WTC11 (cell line): ENCODE results near the gene HAUS2. TPM values are rescaled to one million over a fixed set of nuclear protein-coding genes. Genes with fewer than 3 reads are reported as not detected.

Source experiments
- ATAC-seq: fragments of 200-7000 bp; cut with Tn5 transposase; 2 replicates; pipeline ENCODE4 v1.10.0; 2021; ENCODE audit warnings: mild to moderate bottlenecking, moderate library complexity
- CTCF ChIA-PET: fragments of 300-600 bp; sonication (Branson Sonifier 250); formaldehyde crosslinking; loops from one replicate; lab custom pipeline; 2021; ENCODE audit warnings: antibody characterized with exemption; lab: Charles Lee
- POLR2A ChIA-PET: fragments of 350-600 bp; sonication (Branson Sonifier 250); formaldehyde crosslinking; loops from one replicate; lab custom pipeline; 2021; ENCODE audit warnings: antibody characterized with exemption; lab: Charles Lee
- DNase-seq: peaks from one replicate; pipeline ENCODE4 v3.0.0; 2021; ENCODE audit warnings: low spot score
- H3K27ac Mint-ChIP-seq: 2 replicates; pipeline ENCODE4 v1.8.0; 2021; ENCODE audit warnings: mixed read lengths
- H3K27me3 Mint-ChIP-seq: 2 replicates; pipeline ENCODE4 v1.8.0; 2021; ENCODE audit warnings: low read depth, mild to moderate bottlenecking, moderate library complexity, mixed read lengths
- H3K36me3 Mint-ChIP-seq: 2 replicates; pipeline ENCODE4 v1.8.0; 2021; ENCODE audit warnings: mixed read lengths
- H3K4me1 Mint-ChIP-seq: 2 replicates; pipeline ENCODE4 v1.8.0; 2022; ENCODE audit warnings: mixed read lengths
- H3K4me3 Mint-ChIP-seq: 2 replicates; pipeline ENCODE4 v1.8.0; 2021; ENCODE audit warnings: mild to moderate bottlenecking, moderate library complexity, mixed read lengths
- H3K9me3 Mint-ChIP-seq: 2 replicates; pipeline ENCODE4 v1.8.0; 2021; ENCODE audit warnings: mixed read lengths
- CDX4 ChIP-seq: fragments of 250-450 bp; sonication (Bioruptor Pico); IDR thresholded peaks from 2 replicates; pipeline ENCODE4 v1.9.0; 2021; ENCODE audit warnings: moderate library complexity, mild to moderate bottlenecking, inconsistent platforms, borderline replicate concordance
- ELF4 ChIP-seq: sonication (generic); formaldehyde crosslinking; IDR thresholded peaks from 2 replicates; pipeline ENCODE4 v1.8.1; 2022; ENCODE audit warnings: low read depth, mild to moderate bottlenecking, moderate library complexity, missing genetic modification reagents
- FOXK1 ChIP-seq: sonication (generic); formaldehyde crosslinking; IDR thresholded peaks from 2 replicates; pipeline ENCODE4 v1.8.0; 2022; ENCODE audit warnings: mild to moderate bottlenecking, moderate library complexity, missing genetic modification reagents
- HMGA2 ChIP-seq: fragments of 250-450 bp; sonication (Bioruptor Pico); IDR thresholded peaks from 2 replicates; pipeline ENCODE4 v1.4.0; 2021; ENCODE audit warnings: mild to moderate bottlenecking, moderate library complexity
- IRF1 ChIP-seq: sonication (generic); formaldehyde crosslinking; IDR thresholded peaks from 2 replicates; pipeline ENCODE4 v1.8.0; 2023; ENCODE audit warnings: missing genetic modification reagents
- JAZF1 ChIP-seq: fragments of 250-450 bp; sonication (Bioruptor Pico); IDR thresholded peaks from 2 replicates; pipeline ENCODE4 v1.9.0; 2021; ENCODE audit warnings: moderate library complexity, mild to moderate bottlenecking, inconsistent platforms
- JUN ChIP-seq: sonication (generic); formaldehyde crosslinking; IDR thresholded peaks from 2 replicates; pipeline ENCODE4 v1.8.0; 2023; ENCODE audit warnings: mild to moderate bottlenecking, missing genetic modification reagents
- NFYB ChIP-seq: sonication (generic); formaldehyde crosslinking; conservative IDR thresholded peaks from 2 replicates; pipeline ENCODE4 v1.8.0; 2022; ENCODE audit warnings: low read depth, missing genetic modification reagents
- OVOL2 ChIP-seq: fragments of 250-450 bp; sonication (Bioruptor Pico); IDR thresholded peaks from 2 replicates; pipeline ENCODE4 v1.9.0; 2021; ENCODE audit warnings: mild to moderate bottlenecking, borderline replicate concordance
- SMAD4 ChIP-seq: sonication (generic); formaldehyde crosslinking; IDR thresholded peaks from 2 replicates; pipeline ENCODE4 v1.8.0; 2022; ENCODE audit warnings: mild to moderate bottlenecking, missing genetic modification reagents
- TCF7 ChIP-seq: sonication (generic); formaldehyde crosslinking; IDR thresholded peaks from 2 replicates; pipeline ENCODE4 v1.8.0; 2022; ENCODE audit warnings: mild to moderate bottlenecking, low read depth, missing genetic modification reagents, moderate library complexity
- TEAD1 ChIP-seq: sonication (generic); formaldehyde crosslinking; IDR thresholded peaks from 2 replicates; pipeline ENCODE4 v1.8.0; 2022; ENCODE audit warnings: mild to moderate bottlenecking, missing genetic modification reagents
- ZNF138 ChIP-seq: sonication (generic); formaldehyde crosslinking; conservative IDR thresholded peaks from 2 replicates; pipeline ENCODE4 v1.8.1; 2022; ENCODE audit warnings: mild to moderate bottlenecking, moderate library complexity, missing genetic modification reagents
- ZNF263 ChIP-seq: sonication (generic); formaldehyde crosslinking; IDR thresholded peaks from 2 replicates; pipeline ENCODE4 v1.8.1; 2022; ENCODE audit warnings: low read depth, mild to moderate bottlenecking, moderate library complexity, missing genetic modification reagents
- ZNF396 ChIP-seq: fragments of 250-450 bp; sonication (Bioruptor Pico); IDR thresholded peaks from 2 replicates; pipeline ENCODE4 v1.8.0; 2021; ENCODE audit warnings: mild to moderate bottlenecking, moderate library complexity, borderline replicate concordance
- ZNF416 ChIP-seq: fragments of 250-450 bp; sonication (Bioruptor Pico); IDR thresholded peaks from 2 replicates; pipeline ENCODE4 v1.9.0; 2021; ENCODE audit warnings: mild to moderate bottlenecking, inconsistent platforms
- ZNF512 ChIP-seq: sonication (generic); formaldehyde crosslinking; IDR thresholded peaks from 2 replicates; pipeline ENCODE4 v1.8.1; 2022; ENCODE audit warnings: missing genetic modification reagents, borderline replicate concordance
- ZNF532 ChIP-seq: fragments of 250-450 bp; sonication (Bioruptor Pico); IDR thresholded peaks from 2 replicates; pipeline ENCODE4 v1.9.0; 2021; ENCODE audit warnings: mild to moderate bottlenecking, borderline replicate concordance
- total RNA-seq: library from RNA; stranded (reverse); gene quantifications from 3 replicates; pipeline ENCODE4 v1.2.3, GENCODE V29; 2021
- TF ChIP-seq, protein P1 (sequence below): sonication (generic); formaldehyde crosslinking; IDR thresholded peaks from 2 replicates; pipeline ENCODE4 v1.8.1; 2022; ENCODE audit warnings: low read depth, mild to moderate bottlenecking, moderate library complexity, missing genetic modification reagents, borderline replicate concordance
- TF ChIP-seq, protein P2 (sequence below): sonication (generic); formaldehyde crosslinking; IDR thresholded peaks from 2 replicates; pipeline ENCODE4 v1.8.0; 2022; ENCODE audit warnings: missing genetic modification reagents
- TF ChIP-seq, protein P3 (sequence below): sonication (generic); formaldehyde crosslinking; IDR thresholded peaks from 2 replicates; pipeline ENCODE4 v1.8.0; 2022; ENCODE audit warnings: mild to moderate bottlenecking, missing genetic modification reagents
- TF ChIP-seq, protein P4 (sequence below): sonication (generic); formaldehyde crosslinking; conservative IDR thresholded peaks from 2 replicates; pipeline ENCODE4 v1.8.1; 2022; ENCODE audit warnings: mild to moderate bottlenecking, missing genetic modification reagents

The HAUS2 gene
- total RNA-seq, 1 experiment from 2014 or later = 17.9 TPM

DNA sequence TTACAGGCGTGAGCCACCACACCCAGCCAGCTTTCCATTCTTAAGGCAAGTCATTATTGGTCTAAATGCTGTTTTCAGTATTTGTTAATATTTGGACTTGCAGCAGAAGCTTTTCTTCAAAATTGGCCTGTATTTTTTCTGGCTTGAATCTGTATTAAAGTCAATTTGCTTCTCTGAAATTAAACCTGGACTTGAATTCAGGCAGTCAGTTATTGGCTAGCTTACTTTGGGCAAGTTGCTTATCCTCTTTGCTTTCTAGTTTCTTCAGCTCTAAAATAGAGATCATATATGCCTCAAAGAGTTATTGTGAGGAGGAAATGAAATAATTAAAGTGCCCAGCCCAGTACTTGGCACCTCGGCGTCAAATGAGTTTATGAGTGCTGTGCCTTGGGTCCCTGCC lies 44.1 kb downstream of the HAUS2 start (continued):
- no peak for TF ChIP-seq ZNF396 (CRISPR knock-in tag)
- no peak for TF ChIP-seq IRF1 (CRISPR knock-in tag)
- TF ChIP-seq, protein P1, sequence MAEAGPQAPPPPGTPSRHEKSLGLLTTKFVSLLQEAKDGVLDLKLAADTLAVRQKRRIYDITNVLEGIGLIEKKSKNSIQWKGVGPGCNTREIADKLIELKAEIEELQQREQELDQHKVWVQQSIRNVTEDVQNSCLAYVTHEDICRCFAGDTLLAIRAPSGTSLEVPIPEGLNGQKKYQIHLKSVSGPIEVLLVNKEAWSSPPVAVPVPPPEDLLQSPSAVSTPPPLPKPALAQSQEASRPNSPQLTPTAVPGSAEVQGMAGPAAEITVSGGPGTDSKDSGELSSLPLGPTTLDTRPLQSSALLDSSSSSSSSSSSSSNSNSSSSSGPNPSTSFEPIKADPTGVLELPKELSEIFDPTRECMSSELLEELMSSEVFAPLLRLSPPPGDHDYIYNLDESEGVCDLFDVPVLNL (CRISPR knock-in tag) = no peak
- no peak for TF ChIP-seq HMGA2 (CRISPR knock-in tag)
- TF ChIP-seq, all 79 proteins: peak for 0

- ChIA-PET CTCF (interaction anchor here (2.5 kb wide), 1 partner anchor 27 kb away, joined by 16 read pairs; no protein-coding TSS in a partner anchor), POLR2A (no interaction called here)
- H3K4me3 Mint-ChIP-seq = no peak overlapping the region
- H3K27me3 Mint-ChIP-seq = no peaks in the 10 kb centered on the region
- H3K9me3 Mint-ChIP-seq = no peaks in the 10 kb centered on the region
- no peak for ATAC-seq
- H3K36me3 Mint-ChIP-seq = no peaks in the 10 kb centered on the region
- H3K4me1 Mint-ChIP-seq = peaks cover 13% of the 10 kb centered on the region
- no peak for DNase-seq
- no peak overlapping the region for H3K27ac Mint-ChIP-seq
- TF ChIP-seq TEAD1 (CRISPR knock-in tag) (no peak), NFYB (CRISPR knock-in tag) (no peak), JAZF1 (no peak), ZNF263 (CRISPR knock-in tag) (no peak), SMAD4 (CRISPR knock-in tag) (no peak), OVOL2 (CRISPR knock-in tag) (no peak), ZNF512 (CRISPR knock-in tag) (no peak), FOXK1 (CRISPR knock-in tag) (no peak), ZNF416 (CRISPR knock-in tag) (no peak), JUN (no peak), ELF4 (CRISPR knock-in tag) (no peak), ZNF532 (no peak), CDX4 (CRISPR knock-in tag) (no peak), ZNF138 (CRISPR knock-in tag) (no peak), TCF7 (CRISPR knock-in tag) (no peak)
- TF ChIP-seq, protein P2, sequence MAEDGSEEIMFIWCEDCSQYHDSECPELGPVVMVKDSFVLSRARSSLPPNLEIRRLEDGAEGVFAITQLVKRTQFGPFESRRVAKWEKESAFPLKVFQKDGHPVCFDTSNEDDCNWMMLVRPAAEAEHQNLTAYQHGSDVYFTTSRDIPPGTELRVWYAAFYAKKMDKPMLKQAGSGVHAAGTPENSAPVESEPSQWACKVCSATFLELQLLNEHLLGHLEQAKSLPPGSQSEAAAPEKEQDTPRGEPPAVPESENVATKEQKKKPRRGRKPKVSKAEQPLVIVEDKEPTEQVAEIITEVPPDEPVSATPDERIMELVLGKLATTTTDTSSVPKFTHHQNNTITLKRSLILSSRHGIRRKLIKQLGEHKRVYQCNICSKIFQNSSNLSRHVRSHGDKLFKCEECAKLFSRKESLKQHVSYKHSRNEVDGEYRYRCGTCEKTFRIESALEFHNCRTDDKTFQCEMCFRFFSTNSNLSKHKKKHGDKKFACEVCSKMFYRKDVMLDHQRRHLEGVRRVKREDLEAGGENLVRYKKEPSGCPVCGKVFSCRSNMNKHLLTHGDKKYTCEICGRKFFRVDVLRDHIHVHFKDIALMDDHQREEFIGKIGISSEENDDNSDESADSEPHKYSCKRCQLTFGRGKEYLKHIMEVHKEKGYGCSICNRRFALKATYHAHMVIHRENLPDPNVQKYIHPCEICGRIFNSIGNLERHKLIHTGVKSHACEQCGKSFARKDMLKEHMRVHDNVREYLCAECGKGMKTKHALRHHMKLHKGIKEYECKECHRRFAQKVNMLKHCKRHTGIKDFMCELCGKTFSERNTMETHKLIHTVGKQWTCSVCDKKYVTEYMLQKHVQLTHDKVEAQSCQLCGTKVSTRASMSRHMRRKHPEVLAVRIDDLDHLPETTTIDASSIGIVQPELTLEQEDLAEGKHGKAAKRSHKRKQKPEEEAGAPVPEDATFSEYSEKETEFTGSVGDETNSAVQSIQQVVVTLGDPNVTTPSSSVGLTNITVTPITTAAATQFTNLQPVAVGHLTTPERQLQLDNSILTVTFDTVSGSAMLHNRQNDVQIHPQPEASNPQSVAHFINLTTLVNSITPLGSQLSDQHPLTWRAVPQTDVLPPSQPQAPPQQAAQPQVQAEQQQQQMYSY (CRISPR knock-in tag) = no peak
- TF ChIP-seq, protein P3, sequence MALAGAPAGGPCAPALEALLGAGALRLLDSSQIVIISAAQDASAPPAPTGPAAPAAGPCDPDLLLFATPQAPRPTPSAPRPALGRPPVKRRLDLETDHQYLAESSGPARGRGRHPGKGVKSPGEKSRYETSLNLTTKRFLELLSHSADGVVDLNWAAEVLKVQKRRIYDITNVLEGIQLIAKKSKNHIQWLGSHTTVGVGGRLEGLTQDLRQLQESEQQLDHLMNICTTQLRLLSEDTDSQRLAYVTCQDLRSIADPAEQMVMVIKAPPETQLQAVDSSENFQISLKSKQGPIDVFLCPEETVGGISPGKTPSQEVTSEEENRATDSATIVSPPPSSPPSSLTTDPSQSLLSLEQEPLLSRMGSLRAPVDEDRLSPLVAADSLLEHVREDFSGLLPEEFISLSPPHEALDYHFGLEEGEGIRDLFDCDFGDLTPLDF (CRISPR knock-in tag) = no peak
- TF ChIP-seq, protein P4, sequence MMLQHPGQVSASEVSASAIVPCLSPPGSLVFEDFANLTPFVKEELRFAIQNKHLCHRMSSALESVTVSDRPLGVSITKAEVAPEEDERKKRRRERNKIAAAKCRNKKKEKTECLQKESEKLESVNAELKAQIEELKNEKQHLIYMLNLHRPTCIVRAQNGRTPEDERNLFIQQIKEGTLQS = no peak
These were observed 44.5 kb downstream of the HAUS2 start for GRCh38 chr15:42593143-42593542.
